H1 (cell line): ENCODE data around the gene TBC1D2B. TPM values are rescaled to one million over a fixed set of nuclear protein-coding genes. Genes with fewer than 3 reads are reported as not detected.

Experiments
- CTCF ChIA-PET: fragments of 300-600 bp; sonication (Branson Sonifier 250); formaldehyde crosslinking; loops from one replicate; lab custom pipeline; 2021; ENCODE audit not compliant: partially characterized antibody; lab: Charles Lee
- POLR2A ChIA-PET: fragments of 300-600 bp; sonication (Branson Sonifier 250); formaldehyde crosslinking; loops from one replicate; lab custom pipeline; 2021; ENCODE audit warnings: inconsistent platforms; ENCODE audit not compliant: partially characterized antibody; lab: Charles Lee
- DNase-seq, 2 experiments: peaks; one replicate each; pipeline versions ENCODE4 v3.0.0 to v3.0.0-alpha.2; 2010 to 2022; ENCODE audit warnings: low spot score in 2 of 2, low read depth in 1 of 2, mixed read lengths in 1 of 2
- FAIRE-seq: peaks from 2 replicates; lab custom pipeline; 2011; peaks lifted over from hg19 to GRCh38; lab: Jason Lieb, UNC
- H2AFZ ChIP-seq: 2 replicates; pipeline ENCODE4 v1.8.1; 2012; ENCODE audit warnings: low read length, inconsistent platforms
- H2AK5ac ChIP-seq: 2 replicates; pipeline ENCODE4 v1.6.1; 2013; ENCODE audit warnings: low read depth, low read length
- H2BK120ac ChIP-seq: replicated peaks from 2 replicates; pipeline ENCODE3; 2013; ENCODE audit warnings: low read depth, low read length, inconsistent platforms
- H2BK12ac ChIP-seq: 2 replicates; pipeline ENCODE4 v1.6.1; 2013; ENCODE audit warnings: low read depth, low read length
- H2BK15ac ChIP-seq: 2 replicates; pipeline ENCODE4 v1.6.1; 2013; ENCODE audit warnings: low read length
- H2BK20ac ChIP-seq: 2 replicates; pipeline ENCODE4 v1.6.1; 2013; ENCODE audit warnings: low read length
- H2BK5ac ChIP-seq: 2 replicates; pipeline ENCODE4 v1.6.1; 2013; ENCODE audit warnings: low read depth, low read length
- H3K14ac ChIP-seq: 2 replicates; pipeline ENCODE4 v1.6.1; 2013; ENCODE audit warnings: inconsistent platforms; ENCODE audit not compliant: insufficient read length
- H3K18ac ChIP-seq: 2 replicates; pipeline ENCODE4 v1.6.1; 2013; ENCODE audit warnings: low read length; ENCODE audit errors: extremely low read depth
- H3K23ac ChIP-seq: 2 replicates; pipeline ENCODE4 v1.6.1; 2013; ENCODE audit warnings: inconsistent platforms; ENCODE audit not compliant: insufficient read length
- H3K23me2 ChIP-seq: 2 replicates; pipeline ENCODE4 v1.6.1; 2013; ENCODE audit warnings: low read depth, low read length
- H3K27ac ChIP-seq: 2 replicates; pipeline ENCODE4 v1.6.1; 2011; ENCODE audit warnings: low read depth, low read length, inconsistent platforms
- H3K27me3 ChIP-seq, 4 experiments: replicated peaks in 1 of 4; 1 replicate in 1 of 4; 2 replicates in 3 of 4; pipeline versions ENCODE4 v1.6.1 to v1.8.1; 2011 to 2013; ENCODE audit warnings: low read length in 3 of 4, mild to moderate bottlenecking in 3 of 4, inconsistent platforms in 2 of 4, mixed read lengths in 2 of 4, moderate library complexity in 1 of 4; ENCODE audit not compliant: control insufficient read depth in 3 of 4, insufficient read depth in 3 of 4; ENCODE audit errors: extremely low read depth in 1 of 4
- H3K36me3 ChIP-seq, 4 experiments: 2 replicates each; pipeline versions ENCODE4 v1.6.1 to v1.8.1; 2011 to 2013; ENCODE audit warnings: mild to moderate bottlenecking in 4 of 4, low read length in 3 of 4, moderate library complexity in 2 of 4, control low read depth in 1 of 4, inconsistent platforms in 1 of 4; ENCODE audit not compliant: insufficient read depth in 4 of 4, control insufficient read depth in 2 of 4
- H3K4ac ChIP-seq: replicated peaks from 2 replicates; pipeline ENCODE3; 2013; ENCODE audit warnings: low read length, low read depth, mixed read lengths, inconsistent platforms; ENCODE audit not compliant: insufficient read length
- H3K4me1 ChIP-seq, 4 experiments: replicated peaks in 1 of 4; 1 replicate in 1 of 4; 2 replicates in 3 of 4; pipeline versions ENCODE4 v1.6.1 to v1.8.1; 2011 to 2013; ENCODE audit warnings: low read length in 3 of 4, inconsistent platforms in 2 of 4, mixed read lengths in 1 of 4; ENCODE audit not compliant: insufficient read depth in 4 of 4, control insufficient read depth in 3 of 4
- H3K4me2 ChIP-seq, 2 experiments: 2 replicates each; pipeline versions ENCODE4 v1.6.1 to v1.8.1; 2011 to 2013; ENCODE audit warnings: low read depth in 2 of 2, low read length in 2 of 2, control low read depth in 1 of 2, inconsistent platforms in 1 of 2, mild to moderate bottlenecking in 1 of 2; ENCODE audit not compliant: insufficient read depth in 1 of 2
- H3K4me3 ChIP-seq, 4 experiments: fragments of 200-600, 300-600 bp in 1 of 4; sonication (generic), shearing (Covaris generic), sonication (Bioruptor Twin) in 1 of 4; 2 replicates each; pipeline versions ENCODE4 v1.5.1 to v1.8.1; 2011 to 2016; ENCODE audit warnings: low read length in 4 of 4, low read depth in 3 of 4, control low read depth in 2 of 4, inconsistent platforms in 2 of 4, mild to moderate bottlenecking in 2 of 4, mixed read lengths in 1 of 4, moderate library complexity in 1 of 4; ENCODE audit not compliant: insufficient read depth in 2 of 4; ENCODE audit errors: extremely low read depth in 1 of 4
- H3K56ac ChIP-seq: replicated peaks from 2 replicates; pipeline ENCODE3; 2013; ENCODE audit warnings: low read depth, mild to moderate bottlenecking, mixed read lengths, low read length, inconsistent platforms; ENCODE audit not compliant: insufficient read length
- H3K79me1 ChIP-seq: 2 replicates; pipeline ENCODE4 v1.6.1; 2013; ENCODE audit warnings: low read depth, low read length, control low read depth
- H3K79me2 ChIP-seq, 2 experiments: 2 replicates each; pipeline versions ENCODE4 v1.6.1 to v1.8.1; 2012 to 2013; ENCODE audit warnings: low read length in 2 of 2, mild to moderate bottlenecking in 2 of 2, inconsistent platforms in 1 of 2; ENCODE audit not compliant: insufficient read depth in 2 of 2, control insufficient read depth in 1 of 2
- H3K9ac ChIP-seq, 4 experiments: replicated peaks in 1 of 4; 1 replicate in 1 of 4; 2 replicates in 3 of 4; pipeline versions ENCODE4 v1.6.1 to v1.8.1; 2011 to 2013; ENCODE audit warnings: low read depth in 3 of 4, low read length in 3 of 4, control low read depth in 2 of 4, mild to moderate bottlenecking in 2 of 4, moderate library complexity in 2 of 4, inconsistent platforms in 1 of 4; ENCODE audit errors: extremely low read depth in 1 of 4
- H3K9me3 ChIP-seq, 2 experiments: 2 replicates each; pipeline versions ENCODE4 v1.6.1 to v1.8.1; 2012 to 2013; ENCODE audit warnings: mild to moderate bottlenecking in 2 of 2, moderate library complexity in 2 of 2, control low read depth in 1 of 2, inconsistent platforms in 1 of 2, low read depth in 1 of 2, low read length in 1 of 2, mixed read lengths in 1 of 2; ENCODE audit not compliant: insufficient read depth in 2 of 2
- H4K20me1 ChIP-seq, 2 experiments: replicated peaks in 1 of 2; 2 replicates each; pipeline versions ENCODE3 to v1.8.1; 2011 to 2013; ENCODE audit warnings: inconsistent platforms in 2 of 2, low read length in 2 of 2, mild to moderate bottlenecking in 1 of 2; ENCODE audit not compliant: insufficient read depth in 2 of 2, control insufficient read depth in 1 of 2
- H4K5ac ChIP-seq: 2 replicates; pipeline ENCODE4 v1.6.1; 2013; ENCODE audit warnings: low read length, low read depth, mixed read lengths, inconsistent platforms; ENCODE audit not compliant: insufficient read length
- H4K8ac ChIP-seq: 2 replicates; pipeline ENCODE4 v1.8.0; 2013; ENCODE audit warnings: mild to moderate bottlenecking, moderate library complexity, low read length, inconsistent platforms; ENCODE audit not compliant: insufficient read depth; ENCODE audit errors: extremely low read depth
- H4K91ac ChIP-seq: replicated peaks from 2 replicates; pipeline ENCODE3; 2013; ENCODE audit warnings: low read length, mixed read lengths, inconsistent platforms; ENCODE audit not compliant: insufficient read length
- ASH2L ChIP-seq: fragments of 200-600, 300-600 bp; sonication (generic); IDR thresholded peaks from one replicate; pipeline ENCODE4 v1.7.1; 2017; ENCODE audit warnings: low read length
- BCL11A ChIP-seq, 2 experiments: IDR thresholded peaks; one replicate each; pipeline ENCODE4 v1.6.1; 2011; ENCODE audit warnings: low read depth in 2 of 2, low read length in 2 of 2, mild to moderate bottlenecking in 2 of 2
- CREB1 ChIP-seq: IDR thresholded peaks from 2 replicates; pipeline ENCODE4 v1.6.1; 2012; ENCODE audit warnings: inconsistent platforms
- EP300 ChIP-seq, 2 experiments: IDR thresholded peaks; 1 replicate in 1 of 2; 2 replicates in 1 of 2; pipeline ENCODE4 v1.6.1; 2011 to 2012; ENCODE audit warnings: low read depth in 2 of 2, low read length in 2 of 2, mild to moderate bottlenecking in 2 of 2, borderline replicate concordance in 1 of 2, inconsistent platforms in 1 of 2, moderate library complexity in 1 of 2
- FOSL1 ChIP-seq: IDR thresholded peaks from 2 replicates; pipeline ENCODE4 v1.6.1; 2011; ENCODE audit warnings: mild to moderate bottlenecking, low read depth, low read length, moderate library complexity; ENCODE audit not compliant: insufficient read depth
- GABPA ChIP-seq: IDR thresholded peaks from 2 replicates; pipeline ENCODE4 v1.6.1; 2011; ENCODE audit warnings: mild to moderate bottlenecking, low read length, moderate library complexity, borderline replicate concordance; ENCODE audit not compliant: insufficient read depth
- NANOG ChIP-seq: IDR thresholded peaks from 2 replicates; pipeline ENCODE4 v1.6.1; 2011; ENCODE audit warnings: low read length, low read depth, mild to moderate bottlenecking, inconsistent platforms; ENCODE audit not compliant: insufficient read depth, poor library complexity, severe bottlenecking
- PHF8 ChIP-seq: fragments of 200-600 bp; sonication (generic); conservative IDR thresholded peaks from 2 replicates; pipeline ENCODE4 v1.7.1; 2012; ENCODE audit warnings: low read depth, mild to moderate bottlenecking, inconsistent platforms, low read length, moderate library complexity
- POLR2A ChIP-seq, 2 experiments: IDR thresholded peaks; 1 replicate in 1 of 2; 2 replicates in 1 of 2; pipeline ENCODE4 v1.6.1; 2011; ENCODE audit warnings: low read depth in 2 of 2, low read length in 2 of 2, mild to moderate bottlenecking in 2 of 2; ENCODE audit errors: control extremely low read depth in 1 of 2
- POLR2AphosphoS5 ChIP-seq: IDR thresholded peaks from 2 replicates; pipeline ENCODE4 v1.6.1; 2011; ENCODE audit warnings: low read depth, low read length
- RBBP5 ChIP-seq: IDR thresholded peaks from 2 replicates; pipeline ENCODE4 v1.7.1; 2012; ENCODE audit warnings: low read depth, mild to moderate bottlenecking, inconsistent platforms, low read length, moderate library complexity, borderline replicate concordance
- RFX5 ChIP-seq: IDR thresholded peaks from 2 replicates; pipeline ENCODE4 v1.6.1; 2011; ENCODE audit warnings: low read depth, low read length, improper control_type of control experiment, borderline replicate concordance
- RNF2 ChIP-seq: fragments of 200-900, 300-1000 bp; sonication (generic); IDR thresholded peaks from 2 replicates; pipeline ENCODE4 v1.7.1; 2016; ENCODE audit warnings: borderline replicate concordance, low read depth, mild to moderate bottlenecking, antibody characterized with exemption, low read length; ENCODE audit not compliant: poor library complexity, severe bottlenecking; ENCODE audit errors: missing control alignments
- SP1 ChIP-seq: IDR thresholded peaks from 2 replicates; pipeline ENCODE4 v1.6.1; 2011; ENCODE audit warnings: low read depth, low read length
- TCF12 ChIP-seq: IDR thresholded peaks from 2 replicates; pipeline ENCODE4 v1.6.1; 2011; ENCODE audit warnings: low read depth, mild to moderate bottlenecking, low read length
- WGBS, 2 experiments: shearing (Covaris generic) in 1 of 2; methylation state at CpG; one replicate each; pipeline versions ENCODE4 v1.1.6 to v1.1.7; 2013 to 2015; ENCODE audit warnings: low lambda C conversion rate in 2 of 2, mixed read lengths in 2 of 2, inconsistent platforms in 1 of 2, low coverage in 1 of 2, missing lambda C conversion rate in 1 of 2; ENCODE audit not compliant: insufficient replicate concordance in 2 of 2, insufficient coverage in 1 of 2, insufficient read length in 1 of 2; ENCODE audit errors: extremely low coverage in 1 of 2, missing lambda C conversion rate in 1 of 2; 5-methylcytosine and 5-hydroxymethylcytosine counted together
- polyA plus RNA-seq, 7 experiments: library from polyadenylated mRNA; depleted of rRNA in 3 of 7; stranded (reverse) in 5 of 7; unstranded in 2 of 7; fragments of >200 nt in 5 of 7; fragments of 200-250 nt in 2 of 7; gene quantifications; 1 replicate in 5 of 7; 2 replicates in 1 of 7; 4 replicates in 1 of 7; pipeline versions ENCODE4 v1.2.1 to v1.2.3, GENCODE V29; 2011 to 2013; ENCODE audit warnings: missing spikeins in 2 of 7, mixed read lengths in 2 of 7
- total RNA-seq: library from RNA; stranded (reverse); fragmentation: NEBNext Ultra II Directional; extraction: Animal tissue kit (Norgen Biotek cat#: 25700); gene quantifications from 2 replicates; pipeline ENCODE4 v1.2.1, GENCODE V29; 2021

Gene TBC1D2B
- total and polyA plus RNA-seq, 2 of the 8 experiments (the other 6 are each of a cell fraction or from before 2014, with no cell fraction given) = 11.9 to 19.5 TPM

DNA sequence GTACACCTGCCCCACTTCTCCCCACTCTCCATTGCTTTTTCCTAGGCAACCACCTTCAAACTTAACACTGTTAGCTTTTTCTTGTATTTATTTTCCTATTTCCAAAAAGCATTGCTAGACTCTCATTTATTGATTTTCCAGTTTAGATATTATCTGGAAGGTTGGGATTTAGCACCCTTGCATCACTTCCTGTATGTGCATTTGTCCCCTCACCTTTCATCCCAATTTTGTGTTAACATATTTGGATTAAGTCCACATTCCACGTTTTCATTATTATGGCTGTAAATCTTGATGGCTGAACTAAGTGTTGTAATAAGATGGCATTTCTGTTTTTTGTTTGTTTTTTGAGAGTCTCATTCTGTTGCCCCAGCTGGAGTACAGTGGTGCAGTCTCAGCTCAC, 109.7 kb downstream of the TBC1D2B start:
- no peak for TF ChIP-seq BCL11A (IDR thresholded peaks at IDR 0.05; ENCODE audit: low read depth in 2 of 2, low read length in 2 of 2)
- no peak for TF ChIP-seq POLR2A (IDR thresholded peaks at IDR 0.05; ENCODE audit: control extremely low read depth in 1 of 2, low read depth in 2 of 2, low read length in 2 of 2)
- TF ChIP-seq EP300 (IDR thresholded peaks at IDR 0.05; ENCODE audit: borderline replicate concordance in 1 of 2, low read depth in 2 of 2, low read length in 2 of 2) = no peak
- TF ChIP-seq RNF2 = no peak
- TF ChIP-seq POLR2AphosphoS5 = no peak
- no peak for TF ChIP-seq RFX5
- TF ChIP-seq PHF8 = no peak
- no peak for TF ChIP-seq NANOG
- no peak for TF ChIP-seq CREB1
- no peak for TF ChIP-seq SP1
- no peak for TF ChIP-seq RBBP5
- TF ChIP-seq GABPA = no peak
- no peak for TF ChIP-seq ASH2L
- no peak for TF ChIP-seq TCF12
- no peak for TF ChIP-seq FOSL1
- TF ChIP-seq, all 59 proteins: peak for 0
- Histone ChIP-seq H2AFZ (no peak overlapping the region), H4K91ac (no peak overlapping the region), H3K14ac (no peak overlapping the region), H3K4me2 (no peak overlapping the region), H3K23ac (no peak overlapping the region), H3K36me3 (no peaks in the 10 kb centered on the region), H3K79me2 (no peaks in the 10 kb centered on the region), H3K79me1 (no peaks in the 10 kb centered on the region), H2BK20ac (no peak overlapping the region), H2AK5ac (no peak overlapping the region), H3K4me1 (no peaks in the 10 kb centered on the region), H4K20me1 (no peaks in the 10 kb centered on the region), H2BK12ac (no peak overlapping the region), H2BK5ac (no peak overlapping the region), H3K4me3 (no peak overlapping the region), H4K5ac (no peak overlapping the region), H2BK15ac (no peak overlapping the region), H3K27ac (no peak overlapping the region), H2BK120ac (no peak overlapping the region), H3K27me3 (no peaks in the 10 kb centered on the region; a peak in 1 of 7 replicates), H3K9ac (no peak overlapping the region), H3K23me2 (no peaks in the 10 kb centered on the region), H4K8ac (no peak overlapping the region), H3K18ac (no peak overlapping the region), H3K56ac (no peak overlapping the region), H3K9me3 (no peaks in the 10 kb centered on the region), H3K4ac (no peak overlapping the region)
- DNase-seq = no peak
- ChIA-PET POLR2A (no interaction called here), CTCF (interaction anchor here (0.8 to 4.5 kb wide), 15 partner anchors 9 to 274 kb away, joined by 3 to 53 read pairs (median 8); no protein-coding TSS in a partner anchor)
- FAIRE-seq = no peak
- WGBS, 2 experiments = 86% methylated on average over 1 of the region's 1 CpG; no CpG with 5 or more reads in 1 of the 2 experiments
